H1 (cell line): ENCODE measurements around the gene RNF31. TPM values are rescaled to one million over a fixed set of nuclear protein-coding genes. Genes with fewer than 3 reads are reported as not detected.

Source experiments
- CTCF ChIA-PET: fragments of 300-600 bp; sonication (Branson Sonifier 250); formaldehyde crosslinking; loops from one replicate; lab custom pipeline; 2021; ENCODE audit not compliant: partially characterized antibody; lab: Charles Lee
- POLR2A ChIA-PET: fragments of 300-600 bp; sonication (Branson Sonifier 250); formaldehyde crosslinking; loops from one replicate; lab custom pipeline; 2021; ENCODE audit warnings: inconsistent platforms; ENCODE audit not compliant: partially characterized antibody; lab: Charles Lee
- DNase-seq, 2 experiments: peaks; one replicate each; pipeline versions ENCODE4 v3.0.0 to v3.0.0-alpha.2; 2010 to 2022; ENCODE audit warnings: low spot score in 2 of 2, low read depth in 1 of 2, mixed read lengths in 1 of 2
- FAIRE-seq: peaks from 2 replicates; lab custom pipeline; 2011; peaks lifted over from hg19 to GRCh38; lab: Jason Lieb, UNC
- H2AFZ ChIP-seq: 2 replicates; pipeline ENCODE4 v1.8.1; 2012; ENCODE audit warnings: low read length, inconsistent platforms
- H2AK5ac ChIP-seq: 2 replicates; pipeline ENCODE4 v1.6.1; 2013; ENCODE audit warnings: low read depth, low read length
- H2BK120ac ChIP-seq: replicated peaks from 2 replicates; pipeline ENCODE3; 2013; ENCODE audit warnings: low read depth, low read length, inconsistent platforms
- H2BK12ac ChIP-seq: 2 replicates; pipeline ENCODE4 v1.6.1; 2013; ENCODE audit warnings: low read depth, low read length
- H2BK15ac ChIP-seq: 2 replicates; pipeline ENCODE4 v1.6.1; 2013; ENCODE audit warnings: low read length
- H2BK20ac ChIP-seq: 2 replicates; pipeline ENCODE4 v1.6.1; 2013; ENCODE audit warnings: low read length
- H2BK5ac ChIP-seq: 2 replicates; pipeline ENCODE4 v1.6.1; 2013; ENCODE audit warnings: low read depth, low read length
- H3K14ac ChIP-seq: 2 replicates; pipeline ENCODE4 v1.6.1; 2013; ENCODE audit warnings: inconsistent platforms; ENCODE audit not compliant: insufficient read length
- H3K18ac ChIP-seq: 2 replicates; pipeline ENCODE4 v1.6.1; 2013; ENCODE audit warnings: low read length; ENCODE audit errors: extremely low read depth
- H3K23ac ChIP-seq: 2 replicates; pipeline ENCODE4 v1.6.1; 2013; ENCODE audit warnings: inconsistent platforms; ENCODE audit not compliant: insufficient read length
- H3K23me2 ChIP-seq: 2 replicates; pipeline ENCODE4 v1.6.1; 2013; ENCODE audit warnings: low read depth, low read length
- H3K27ac ChIP-seq: 2 replicates; pipeline ENCODE4 v1.6.1; 2011; ENCODE audit warnings: low read depth, low read length, inconsistent platforms
- H3K27me3 ChIP-seq, 4 experiments: replicated peaks in 1 of 4; 1 replicate in 1 of 4; 2 replicates in 3 of 4; pipeline versions ENCODE4 v1.6.1 to v1.8.1; 2011 to 2013; ENCODE audit warnings: low read length in 3 of 4, mild to moderate bottlenecking in 3 of 4, inconsistent platforms in 2 of 4, mixed read lengths in 2 of 4, moderate library complexity in 1 of 4; ENCODE audit not compliant: control insufficient read depth in 3 of 4, insufficient read depth in 3 of 4; ENCODE audit errors: extremely low read depth in 1 of 4
- H3K36me3 ChIP-seq, 4 experiments: 2 replicates each; pipeline versions ENCODE4 v1.6.1 to v1.8.1; 2011 to 2013; ENCODE audit warnings: mild to moderate bottlenecking in 4 of 4, low read length in 3 of 4, moderate library complexity in 2 of 4, control low read depth in 1 of 4, inconsistent platforms in 1 of 4; ENCODE audit not compliant: insufficient read depth in 4 of 4, control insufficient read depth in 2 of 4
- H3K4ac ChIP-seq: replicated peaks from 2 replicates; pipeline ENCODE3; 2013; ENCODE audit warnings: low read length, low read depth, mixed read lengths, inconsistent platforms; ENCODE audit not compliant: insufficient read length
- H3K4me1 ChIP-seq, 4 experiments: replicated peaks in 1 of 4; 1 replicate in 1 of 4; 2 replicates in 3 of 4; pipeline versions ENCODE4 v1.6.1 to v1.8.1; 2011 to 2013; ENCODE audit warnings: low read length in 3 of 4, inconsistent platforms in 2 of 4, mixed read lengths in 1 of 4; ENCODE audit not compliant: insufficient read depth in 4 of 4, control insufficient read depth in 3 of 4
- H3K4me2 ChIP-seq, 2 experiments: 2 replicates each; pipeline versions ENCODE4 v1.6.1 to v1.8.1; 2011 to 2013; ENCODE audit warnings: low read depth in 2 of 2, low read length in 2 of 2, control low read depth in 1 of 2, inconsistent platforms in 1 of 2, mild to moderate bottlenecking in 1 of 2; ENCODE audit not compliant: insufficient read depth in 1 of 2
- H3K4me3 ChIP-seq, 4 experiments: fragments of 200-600, 300-600 bp in 1 of 4; sonication (generic), shearing (Covaris generic), sonication (Bioruptor Twin) in 1 of 4; 2 replicates each; pipeline versions ENCODE4 v1.5.1 to v1.8.1; 2011 to 2016; ENCODE audit warnings: low read length in 4 of 4, low read depth in 3 of 4, control low read depth in 2 of 4, inconsistent platforms in 2 of 4, mild to moderate bottlenecking in 2 of 4, mixed read lengths in 1 of 4, moderate library complexity in 1 of 4; ENCODE audit not compliant: insufficient read depth in 2 of 4; ENCODE audit errors: extremely low read depth in 1 of 4
- H3K56ac ChIP-seq: replicated peaks from 2 replicates; pipeline ENCODE3; 2013; ENCODE audit warnings: low read depth, mild to moderate bottlenecking, mixed read lengths, low read length, inconsistent platforms; ENCODE audit not compliant: insufficient read length
- H3K79me1 ChIP-seq: 2 replicates; pipeline ENCODE4 v1.6.1; 2013; ENCODE audit warnings: low read depth, low read length, control low read depth
- H3K79me2 ChIP-seq, 2 experiments: 2 replicates each; pipeline versions ENCODE4 v1.6.1 to v1.8.1; 2012 to 2013; ENCODE audit warnings: low read length in 2 of 2, mild to moderate bottlenecking in 2 of 2, inconsistent platforms in 1 of 2; ENCODE audit not compliant: insufficient read depth in 2 of 2, control insufficient read depth in 1 of 2
- H3K9ac ChIP-seq, 4 experiments: replicated peaks in 1 of 4; 1 replicate in 1 of 4; 2 replicates in 3 of 4; pipeline versions ENCODE4 v1.6.1 to v1.8.1; 2011 to 2013; ENCODE audit warnings: low read depth in 3 of 4, low read length in 3 of 4, control low read depth in 2 of 4, mild to moderate bottlenecking in 2 of 4, moderate library complexity in 2 of 4, inconsistent platforms in 1 of 4; ENCODE audit errors: extremely low read depth in 1 of 4
- H3K9me3 ChIP-seq, 2 experiments: 2 replicates each; pipeline versions ENCODE4 v1.6.1 to v1.8.1; 2012 to 2013; ENCODE audit warnings: mild to moderate bottlenecking in 2 of 2, moderate library complexity in 2 of 2, control low read depth in 1 of 2, inconsistent platforms in 1 of 2, low read depth in 1 of 2, low read length in 1 of 2, mixed read lengths in 1 of 2; ENCODE audit not compliant: insufficient read depth in 2 of 2
- H4K20me1 ChIP-seq, 2 experiments: replicated peaks in 1 of 2; 2 replicates each; pipeline versions ENCODE3 to v1.8.1; 2011 to 2013; ENCODE audit warnings: inconsistent platforms in 2 of 2, low read length in 2 of 2, mild to moderate bottlenecking in 1 of 2; ENCODE audit not compliant: insufficient read depth in 2 of 2, control insufficient read depth in 1 of 2
- H4K5ac ChIP-seq: 2 replicates; pipeline ENCODE4 v1.6.1; 2013; ENCODE audit warnings: low read length, low read depth, mixed read lengths, inconsistent platforms; ENCODE audit not compliant: insufficient read length
- H4K8ac ChIP-seq: 2 replicates; pipeline ENCODE4 v1.8.0; 2013; ENCODE audit warnings: mild to moderate bottlenecking, moderate library complexity, low read length, inconsistent platforms; ENCODE audit not compliant: insufficient read depth; ENCODE audit errors: extremely low read depth
- H4K91ac ChIP-seq: replicated peaks from 2 replicates; pipeline ENCODE3; 2013; ENCODE audit warnings: low read length, mixed read lengths, inconsistent platforms; ENCODE audit not compliant: insufficient read length
- CREB1 ChIP-seq: IDR thresholded peaks from 2 replicates; pipeline ENCODE4 v1.6.1; 2012; ENCODE audit warnings: inconsistent platforms
- GTF2F1 ChIP-seq: IDR thresholded peaks from 2 replicates; pipeline ENCODE4 v1.6.1; 2012; ENCODE audit warnings: low read depth, low read length, improper control_type of control experiment, borderline replicate concordance
- KDM1A ChIP-seq: fragments of 200-600, 300-600 bp; sonication (generic); IDR thresholded peaks from 2 replicates; pipeline ENCODE4 v1.7.1; 2016; ENCODE audit warnings: mild to moderate bottlenecking, low read length, borderline replicate concordance
- SP4 ChIP-seq: IDR thresholded peaks from 2 replicates; pipeline ENCODE4 v1.6.1; 2012; ENCODE audit warnings: low read length, inconsistent platforms
- WGBS, 2 experiments: shearing (Covaris generic) in 1 of 2; methylation state at CpG; one replicate each; pipeline versions ENCODE4 v1.1.6 to v1.1.7; 2013 to 2015; ENCODE audit warnings: low lambda C conversion rate in 2 of 2, mixed read lengths in 2 of 2, inconsistent platforms in 1 of 2, low coverage in 1 of 2, missing lambda C conversion rate in 1 of 2; ENCODE audit not compliant: insufficient replicate concordance in 2 of 2, insufficient coverage in 1 of 2, insufficient read length in 1 of 2; ENCODE audit errors: extremely low coverage in 1 of 2, missing lambda C conversion rate in 1 of 2; 5-methylcytosine and 5-hydroxymethylcytosine counted together
- polyA plus RNA-seq, 7 experiments: library from polyadenylated mRNA; depleted of rRNA in 3 of 7; stranded (reverse) in 5 of 7; unstranded in 2 of 7; fragments of >200 nt in 5 of 7; fragments of 200-250 nt in 2 of 7; gene quantifications; 1 replicate in 5 of 7; 2 replicates in 1 of 7; 4 replicates in 1 of 7; pipeline versions ENCODE4 v1.2.1 to v1.2.3, GENCODE V29; 2011 to 2013; ENCODE audit warnings: missing spikeins in 2 of 7, mixed read lengths in 2 of 7
- total RNA-seq: library from RNA; stranded (reverse); fragmentation: NEBNext Ultra II Directional; extraction: Animal tissue kit (Norgen Biotek cat#: 25700); gene quantifications from 2 replicates; pipeline ENCODE4 v1.2.1, GENCODE V29; 2021

RNF31 gene
- total and polyA plus RNA-seq, 2 of the 8 experiments (the other 6 are each of a cell fraction or from before 2014, with no cell fraction given): 17.5 to 72.0 TPM

GRCh38 chr14:24167469-24168114 is 20.3 kb downstream of the RNF31 start:
- H2BK15ac ChIP-seq: no peak overlapping the region
- peaks cover 5% of the 10 kb centered on the region; the same call in 1 of the 2 replicates for H3K23me2 ChIP-seq
- no peaks in the 10 kb centered on the region for H3K27me3 ChIP-seq
- DNase-seq: no peak
- no peak for FAIRE-seq
- no peak overlapping the region for H2BK5ac ChIP-seq
- 92% methylated on average over 3 of the region's 3 CpGs; no CpG with 5 or more reads in 1 of the 2 experiments for WGBS, 2 experiments
- no peak overlapping the region for H3K27ac ChIP-seq
- no peak overlapping the region for H3K4me2 ChIP-seq
- H2AK5ac ChIP-seq: no peak overlapping the region
- ChIA-PET CTCF (no interaction called here), POLR2A (interaction anchor here (0.9 kb wide), 1 partner anchor 10 kb away, joined by 3 read pairs; no protein-coding TSS in a partner anchor)
- H3K4ac ChIP-seq: no peak overlapping the region
- H4K5ac ChIP-seq: no peak overlapping the region
- peaks cover 0 to 18% (median 5%) of the 10 kb centered on the region in 4 experiments; a peak in 6 of 8 replicates for H3K36me3 ChIP-seq
- no peak overlapping the region for H2BK12ac ChIP-seq
- no peak overlapping the region for H4K8ac ChIP-seq
- H3K9me3 ChIP-seq: no peaks in the 10 kb centered on the region
- no peak overlapping the region for H2AFZ ChIP-seq
- no peak overlapping the region for H3K56ac ChIP-seq
- H3K4me1 ChIP-seq: peaks cover 0 to 4% (median 2%) of the 10 kb centered on the region in 4 experiments; a peak in 4 of 7 replicates
- H3K23ac ChIP-seq: no peak overlapping the region
- no peak overlapping the region for H4K91ac ChIP-seq
- no peaks in the 10 kb centered on the region for H3K79me1 ChIP-seq
- no peak overlapping the region for H3K14ac ChIP-seq
- TF ChIP-seq KDM1A (no peak), GTF2F1 (no peak), CREB1 (no peak), SP4 (no peak)
- H2BK20ac ChIP-seq: no peak overlapping the region
- no peak overlapping the region for H3K9ac ChIP-seq
- peaks cover 0 to 9% of the 10 kb centered on the region in 2 experiments for H4K20me1 ChIP-seq
- no peak overlapping the region for H3K18ac ChIP-seq
- no peak overlapping the region for H3K4me3 ChIP-seq
- H3K79me2 ChIP-seq: no peaks in the 10 kb centered on the region
- H2BK120ac ChIP-seq: no peak overlapping the region
